Activated CD4-positive, alpha-beta T cell treated with anti-CD3 and anti-CD28 coated beads, Interleukin-2, amount 50 U/mL, for 16 hours (primary cell): ENCODE measurements around the gene TAF6L.
"Not testable (repeated sequence)": the region's sequence is repeated elsewhere in the genome, so short reads cannot be mapped to it uniquely, and the experiment has no call there.

Experiments used
- DNase-seq: peaks from one replicate; pipeline ENCODE4 v3.0.0-alpha.2; 2020

Gene TAF6L

DNA sequence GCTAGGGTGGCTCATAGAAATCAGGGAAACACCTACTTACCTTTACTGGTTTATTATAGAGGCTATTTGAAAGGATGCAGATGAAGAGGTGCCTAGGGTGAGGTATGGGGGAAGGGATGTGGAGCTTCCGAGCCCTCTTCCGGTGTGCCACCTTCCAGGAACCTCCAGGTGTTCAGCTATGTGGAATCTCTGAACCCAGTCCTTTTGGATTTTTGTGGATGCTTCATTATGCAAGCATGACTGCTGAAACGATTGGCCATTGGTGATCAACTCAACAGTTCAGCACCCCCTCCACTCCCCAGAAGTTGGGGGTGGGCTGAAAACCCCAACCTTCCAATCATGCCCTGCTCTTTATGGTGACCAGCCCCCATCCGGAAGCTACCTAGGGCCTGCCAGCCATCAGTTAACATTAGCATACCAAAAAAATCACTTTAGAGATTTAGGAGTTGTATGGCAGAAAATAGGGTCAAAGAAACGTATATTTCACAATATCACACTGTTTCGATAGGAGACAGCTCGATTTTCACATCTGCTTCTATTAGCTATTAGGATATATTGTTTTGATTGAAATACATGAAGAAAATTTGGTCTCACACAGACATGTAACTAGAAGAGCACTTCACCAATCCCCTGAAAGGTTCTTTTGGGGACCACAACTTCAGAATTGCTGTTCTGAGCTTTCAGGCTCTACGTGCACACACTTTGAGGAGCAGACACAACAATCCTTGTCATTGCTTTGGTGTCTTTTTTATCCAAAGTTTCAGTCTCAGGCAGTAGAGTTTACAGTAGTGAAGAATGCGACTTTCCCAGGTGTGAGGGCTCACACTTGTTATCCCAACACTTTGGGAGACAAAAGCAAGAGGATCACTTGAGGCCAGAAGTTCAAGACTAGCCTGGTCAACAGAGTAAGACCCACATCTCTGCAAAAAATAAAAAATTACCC lies 13.1 kb upstream of the TAF6L start:
- DNase-seq, result no peak

- DNase-seq, result not testable (repeated sequence)
These were observed 10.3 kb upstream of the TAF6L start for GRCh38 chr11:62760867-62761227.

DNA sequence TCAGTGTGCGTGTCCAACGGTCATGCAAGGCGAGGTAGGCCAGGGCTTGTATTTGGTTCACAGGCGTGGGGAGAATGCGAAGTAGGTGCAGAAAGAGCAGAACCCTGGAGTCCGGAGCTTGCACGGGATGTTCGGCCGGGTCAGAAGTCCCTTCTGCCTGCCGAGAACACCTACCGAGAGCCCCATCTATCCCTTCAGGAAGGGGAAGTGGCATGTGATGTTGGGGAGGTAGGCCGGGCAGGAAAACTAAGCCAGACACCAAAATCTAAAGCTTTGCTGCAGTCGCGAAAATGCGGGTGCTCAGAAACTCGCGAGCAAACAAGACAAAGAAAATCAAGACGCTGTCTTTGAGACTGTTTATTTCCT lies 435 bp upstream of the TAF6L start:
- DNase-seq, result peak; percentile 21

- no peak for DNase-seq
These were observed 3.2 kb downstream of the TAF6L start for GRCh38 chr11:62774407-62774806.

GRCh38 chr11:62775646-62776045 lies 4.5 kb downstream of the TAF6L start:
- DNase-seq, result no peak

DNA sequence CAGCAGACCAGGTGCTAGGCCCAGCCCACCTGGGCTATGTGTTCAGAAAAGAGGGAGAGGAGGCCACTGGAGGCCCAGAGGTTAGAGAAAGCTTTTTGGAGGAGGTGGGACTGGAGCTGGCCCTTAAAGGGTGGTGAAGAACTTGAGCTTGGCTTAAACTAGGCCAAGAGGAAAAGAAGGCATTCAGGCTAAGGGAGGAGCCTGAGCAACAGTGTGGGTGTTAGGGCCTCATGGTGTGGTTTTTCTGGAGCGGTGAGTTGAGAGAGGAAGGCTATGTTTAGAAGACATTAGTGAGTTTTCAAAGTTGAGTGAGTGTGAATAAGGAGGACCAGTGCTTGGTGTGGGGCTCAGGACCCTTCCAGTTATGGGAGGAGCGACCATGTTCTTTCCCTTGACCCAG lies 6.2 kb downstream of the TAF6L start:
- DNase-seq, result no peak

GRCh38 chr11:62778441-62778840 lies 7.2 kb downstream of the TAF6L start:
- DNase-seq, result no peak

DNA sequence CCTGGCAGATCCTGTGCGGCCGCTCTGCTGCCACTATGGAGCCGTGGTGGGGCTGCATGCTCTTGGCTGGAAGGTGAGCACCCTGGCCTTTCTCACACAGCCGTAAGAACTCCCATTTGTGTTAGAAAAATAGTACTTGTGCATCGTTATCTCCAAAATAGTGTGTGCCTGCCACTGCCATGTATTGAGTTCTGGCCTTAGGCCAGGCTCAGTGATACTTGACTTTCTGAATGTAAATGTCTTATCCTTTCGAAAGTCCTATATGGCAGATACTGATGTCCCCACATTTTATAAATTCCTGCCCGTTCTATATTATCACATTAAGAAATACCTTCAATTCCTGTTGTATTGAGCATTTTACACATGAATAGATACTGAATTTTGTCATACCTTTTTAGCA lies 11.6 kb downstream of the TAF6L start:
- no peak for DNase-seq

GRCh38 chr11:62786318-62787004 lies 15.3 kb downstream of the TAF6L start:
- DNase-seq, result peak; percentile 89

DNA sequence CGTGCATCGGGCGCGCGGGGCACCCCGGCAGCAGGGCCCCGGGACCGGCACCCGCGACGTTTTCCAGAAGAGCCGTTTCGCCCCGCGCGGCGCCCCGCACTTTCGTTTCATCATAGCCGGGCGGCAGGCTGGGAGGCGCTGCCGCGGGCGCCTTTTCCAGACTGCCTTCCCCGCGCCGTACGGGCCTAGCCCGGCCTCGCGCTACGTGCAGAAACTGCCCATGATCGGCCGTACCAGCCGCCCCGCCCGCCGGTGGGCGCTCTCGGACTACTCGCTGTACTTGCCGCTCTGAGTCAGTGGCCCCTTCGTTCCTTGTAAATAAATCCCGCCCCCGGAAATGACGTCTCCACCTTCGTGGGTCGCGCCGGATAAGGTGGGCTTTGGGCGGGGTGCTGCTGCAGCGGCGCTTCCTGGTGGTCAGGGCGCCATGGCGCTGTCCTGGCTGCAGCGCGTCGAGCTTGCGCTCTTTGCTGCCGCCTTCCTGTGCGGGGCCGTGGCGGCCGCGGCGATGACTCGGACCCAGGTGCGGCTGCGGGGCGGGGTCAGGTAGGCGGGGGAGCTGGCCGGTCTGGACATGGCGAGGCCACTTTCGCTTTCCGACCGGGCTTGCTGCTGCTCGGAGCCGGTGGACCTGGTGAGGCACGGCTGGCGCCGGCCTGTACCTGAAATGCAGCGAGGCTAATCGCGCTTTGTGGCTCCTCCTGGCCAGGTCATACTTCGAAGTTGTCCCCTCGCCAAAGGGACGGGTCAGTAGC lies 16.0 kb downstream of the TAF6L start, which contains the start of gene TMEM179B:
Gene TMEM179B, plus strand, starts transcription at position 398 of the 755 bp plus-strand sequence. Its CDS starts 30 bp downstream, at position 428.
- DNase-seq, result peak; percentile 98

DNA sequence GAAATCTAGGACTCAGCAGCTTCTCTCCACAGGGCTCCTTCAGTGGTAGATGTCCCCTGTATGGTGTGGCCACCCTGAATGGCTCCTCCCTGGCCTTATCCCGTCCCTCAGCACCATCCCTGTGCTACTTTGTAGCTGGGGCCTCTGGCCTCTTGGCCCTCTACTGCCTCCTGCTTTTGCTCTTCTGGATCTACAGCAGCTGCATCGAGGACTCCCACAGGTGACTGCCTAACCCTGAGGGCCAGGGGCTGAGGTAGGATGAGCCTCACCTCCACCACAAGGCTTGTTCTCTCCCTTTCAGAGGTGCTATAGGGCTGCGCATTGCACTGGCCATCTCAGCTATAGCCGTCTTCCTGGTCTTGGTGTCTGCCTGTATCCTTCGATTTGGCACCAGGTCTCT lies 17.8 kb downstream of the TAF6L start:
- no peak for DNase-seq

- no peak for DNase-seq
These were observed 18.4 kb downstream of the TAF6L start for GRCh38 chr11:62789576-62789975.

DNA sequence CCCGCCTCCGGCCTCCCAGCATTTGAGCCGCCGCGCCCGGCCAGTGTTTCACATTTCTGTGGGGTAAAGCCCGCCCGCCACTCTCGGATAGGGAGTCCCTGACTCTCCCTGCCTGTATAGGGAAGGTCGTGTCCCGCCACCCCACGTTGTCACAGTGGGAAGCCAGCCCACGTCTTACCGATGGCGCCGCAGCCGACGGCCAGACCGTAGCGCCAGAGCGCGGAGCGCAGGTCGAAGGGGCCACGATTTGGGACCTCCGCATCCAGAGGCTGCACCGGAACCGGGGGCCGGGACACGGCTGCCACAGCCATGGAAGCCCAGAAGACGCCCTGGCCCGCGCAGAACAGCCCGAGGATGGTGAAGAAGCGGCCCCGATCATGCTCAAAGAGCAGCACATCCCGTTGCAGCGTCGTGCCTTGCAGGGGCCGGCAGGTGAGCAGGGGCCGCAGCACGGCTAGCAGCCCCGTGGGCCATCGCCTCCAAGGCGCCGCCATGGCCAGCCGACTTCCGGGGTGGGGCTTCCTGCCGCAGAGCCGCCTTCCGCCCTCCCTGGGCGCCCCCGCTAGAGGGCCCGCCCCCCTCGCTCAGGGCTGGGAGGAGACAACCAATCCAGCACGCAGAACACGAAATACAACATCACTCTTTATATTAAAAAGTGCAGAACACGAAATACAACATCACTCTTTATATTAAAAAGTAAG lies 20.5 kb downstream of the TAF6L start, which contains the start of gene TMEM223:
Gene TMEM223, minus strand, starts transcription at position 506 of the 701 bp plus-strand sequence. Its CDS starts 12 bp downstream, at position 494.
- peak; percentile 91 for DNase-seq

- DNase-seq, result no peak
These were observed 21.0 kb downstream of the TAF6L start for GRCh38 chr11:62792202-62792575.

DNA sequence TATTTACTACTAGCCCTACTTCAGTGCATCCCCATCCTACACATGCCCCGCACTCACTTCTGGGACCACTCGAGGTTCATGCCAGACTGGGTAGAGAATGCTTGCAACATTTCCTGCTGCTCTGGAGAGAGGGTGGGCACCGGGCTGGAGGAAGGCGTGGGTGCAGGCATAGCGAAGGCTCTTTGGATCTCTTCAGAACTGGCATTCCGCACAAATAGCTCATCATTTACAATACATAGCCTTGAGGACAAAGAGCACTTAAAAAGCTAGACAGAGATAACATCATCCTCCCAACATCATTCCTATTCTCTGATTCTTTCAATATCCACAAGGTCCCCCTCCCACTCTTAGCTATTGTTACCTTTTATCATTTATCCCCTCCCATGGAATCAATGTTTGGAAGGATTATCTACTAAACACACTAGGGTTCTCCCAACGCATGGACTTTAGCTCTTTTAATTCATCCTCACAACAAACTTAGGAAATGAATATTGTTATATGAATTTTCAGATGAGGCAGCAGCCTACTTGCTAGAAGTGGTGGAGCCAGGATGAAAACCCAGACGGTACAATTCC lies 23.1 kb downstream of the TAF6L start:
- DNase-seq, result no peak

- DNase-seq, result no peak
These were observed 25.1 kb downstream of the TAF6L start for GRCh38 chr11:62796281-62796680.

GRCh38 chr11:62799486-62799885 lies 28.3 kb downstream of the TAF6L start:
- DNase-seq, result no peak

GRCh38 chr11:62801071-62801470 lies 29.9 kb downstream of the TAF6L start:
- no peak for DNase-seq

DNA sequence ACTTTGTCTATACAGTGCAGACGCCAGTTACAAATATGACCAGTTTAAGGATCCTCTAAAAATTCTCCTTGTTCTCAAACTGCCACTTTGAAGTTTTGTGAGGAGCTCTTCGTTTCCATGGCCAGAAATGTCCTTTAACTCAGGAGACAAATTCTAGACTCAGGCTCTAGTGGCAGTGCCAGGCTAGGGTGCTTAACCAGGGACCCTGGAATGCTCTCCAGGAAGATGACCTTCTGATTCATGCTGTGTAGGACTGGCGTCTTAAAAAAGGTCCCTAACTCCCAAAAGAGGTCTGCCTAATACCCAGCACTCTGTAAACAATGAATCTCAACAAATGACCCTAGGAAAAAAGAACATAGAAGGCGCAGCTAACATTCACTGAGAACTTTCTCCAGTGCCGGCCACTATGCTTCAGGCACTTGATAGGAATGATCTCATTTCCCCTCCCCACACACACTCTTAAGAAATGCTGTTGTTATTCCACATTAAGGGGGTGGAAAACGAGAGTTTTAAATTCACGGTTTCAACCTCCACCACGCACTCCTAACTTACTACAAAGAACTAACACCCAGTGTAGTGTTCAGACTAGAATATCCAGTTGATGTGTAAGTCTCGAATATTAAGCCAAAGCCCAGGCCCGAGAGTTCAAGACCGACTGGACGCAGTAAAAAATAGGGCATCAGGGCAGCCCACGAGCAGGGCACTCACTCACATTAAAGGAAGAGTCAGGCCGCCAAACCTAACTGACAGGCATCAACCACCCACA lies 33.3 kb downstream of the TAF6L start:
- DNase-seq, result no peak

- DNase-seq, result peak; percentile 96
These were observed 34.1 kb downstream of the TAF6L start, which contains the start of gene NXF1 for GRCh38 chr11:62805076-62805892. TSS of gene NXF1 (minus strand) at chr11:62805440. CDS start at chr11:62805356, 84 bp downstream.
